HEK293 (cell line): ENCODE results near the gene RNF115.
"Not testable (repeated sequence)": the region's sequence is repeated elsewhere in the genome, so short reads cannot be mapped to it uniquely, and the experiment has no call there.

ENCODE experiments used
- CTCF ChIA-PET: fragments of 350-600 bp; formaldehyde crosslinking; extraction: SDS; loops from one replicate; lab custom pipeline; 2021; ENCODE audit warnings: antibody characterized with exemption; lab: Yijun Ruan, JAX
- POLR2A ChIA-PET: fragments of 300-600 bp; formaldehyde crosslinking; extraction: SDS; loops from one replicate; lab custom pipeline; 2020; ENCODE audit warnings: antibody characterized with exemption, inconsistent platforms; lab: Yijun Ruan, JAX
- H3K27ac ChIP-seq: fragments of 200-500 bp; sonication (Bioruptor generic); 2 replicates; pipeline ENCODE4 v1.5.1; 2014; ENCODE audit warnings: low read depth, low read length, control low read depth, inconsistent platforms; ENCODE audit errors: extremely low read depth
- H3K36me3 ChIP-seq, 2 experiments: fragments of 200-500 bp in 1 of 2; sonication (Bioruptor generic) in 1 of 2; 1 replicate in 1 of 2; 2 replicates in 1 of 2; pipeline ENCODE4 v1.5.1; 2014 to 2017; ENCODE audit warnings: inconsistent platforms in 2 of 2, low read length in 2 of 2; ENCODE audit not compliant: control insufficient read depth in 2 of 2, insufficient read depth in 1 of 2
- H3K4me1 ChIP-seq: fragments of 200-500 bp; sonication (Bioruptor generic); 2 replicates; pipeline ENCODE4 v1.5.1; 2014; ENCODE audit warnings: mild to moderate bottlenecking, low read length, inconsistent platforms; ENCODE audit not compliant: control insufficient read depth, insufficient read depth
- H3K4me3 ChIP-seq: 2 replicates; pipeline ENCODE4 v1.5.1; 2011; ENCODE audit warnings: low read depth, mild to moderate bottlenecking, control low read depth, low read length, moderate library complexity
- H3K9me3 ChIP-seq: fragments of 200-500 bp; sonication (Bioruptor generic); 2 replicates; pipeline ENCODE4 v1.5.1; 2014; ENCODE audit warnings: low read depth, low read length, inconsistent platforms; ENCODE audit not compliant: control insufficient read depth, insufficient read depth
- HOXC10 ChIP-seq: sonication (generic); formaldehyde crosslinking; IDR thresholded peaks from 2 replicates; pipeline ENCODE4 v1.8.1; 2023; ENCODE audit warnings: mild to moderate bottlenecking, missing genetic modification reagents
- KLF1 ChIP-seq: fragments of 450-650 bp; formaldehyde crosslinking; IDR thresholded peaks from 2 replicates; pipeline ENCODE4 v1.5.1; 2016; ENCODE audit warnings: missing biosample characterization, missing genetic modification characterization
- MZF1 ChIP-seq: fragments of 450-650 bp; formaldehyde crosslinking; IDR thresholded peaks from 2 replicates; pipeline ENCODE4 v1.5.1; 2017; ENCODE audit warnings: missing biosample characterization, missing genetic modification characterization, borderline replicate concordance
- ZNF398 ChIP-seq: fragments of 450-650 bp; formaldehyde crosslinking; IDR thresholded peaks from 2 replicates; pipeline ENCODE4 v1.5.1; 2017; ENCODE audit warnings: missing biosample characterization, missing genetic modification characterization
- ZNF433 ChIP-seq: fragments of 450-650 bp; formaldehyde crosslinking; IDR thresholded peaks from 2 replicates; pipeline ENCODE4 v1.5.1; 2016; ENCODE audit warnings: missing biosample characterization, missing genetic modification characterization, low read depth
- ZNF555 ChIP-seq: fragments of 450-650 bp; formaldehyde crosslinking; conservative IDR thresholded peaks from 2 replicates; pipeline ENCODE4 v1.5.1; 2017; ENCODE audit warnings: missing biosample characterization, mild to moderate bottlenecking, missing genetic modification characterization, inconsistent platforms
- ZNF707 ChIP-seq: fragments of 450-650 bp; formaldehyde crosslinking; IDR thresholded peaks from 2 replicates; pipeline ENCODE4 v1.5.1; 2016; ENCODE audit warnings: missing biosample characterization, missing genetic modification characterization
- ZNF837 ChIP-seq: fragments of 450-650 bp; formaldehyde crosslinking; IDR thresholded peaks from 2 replicates; pipeline ENCODE4 v1.5.1; 2016; ENCODE audit warnings: missing biosample characterization, missing genetic modification characterization
- ZXDB ChIP-seq: fragments of 450-650 bp; formaldehyde crosslinking; IDR thresholded peaks from 2 replicates; pipeline ENCODE4 v1.5.1; 2016; ENCODE audit warnings: missing biosample characterization, missing genetic modification characterization
- TF ChIP-seq, protein P1 (sequence below): fragments of 450-650 bp; formaldehyde crosslinking; optimal IDR thresholded peaks from 2 replicates; pipeline ENCODE3; 2016; ENCODE audit warnings: missing biosample characterization, mild to moderate bottlenecking, missing genetic modification characterization

RNF115 gene

DNA sequence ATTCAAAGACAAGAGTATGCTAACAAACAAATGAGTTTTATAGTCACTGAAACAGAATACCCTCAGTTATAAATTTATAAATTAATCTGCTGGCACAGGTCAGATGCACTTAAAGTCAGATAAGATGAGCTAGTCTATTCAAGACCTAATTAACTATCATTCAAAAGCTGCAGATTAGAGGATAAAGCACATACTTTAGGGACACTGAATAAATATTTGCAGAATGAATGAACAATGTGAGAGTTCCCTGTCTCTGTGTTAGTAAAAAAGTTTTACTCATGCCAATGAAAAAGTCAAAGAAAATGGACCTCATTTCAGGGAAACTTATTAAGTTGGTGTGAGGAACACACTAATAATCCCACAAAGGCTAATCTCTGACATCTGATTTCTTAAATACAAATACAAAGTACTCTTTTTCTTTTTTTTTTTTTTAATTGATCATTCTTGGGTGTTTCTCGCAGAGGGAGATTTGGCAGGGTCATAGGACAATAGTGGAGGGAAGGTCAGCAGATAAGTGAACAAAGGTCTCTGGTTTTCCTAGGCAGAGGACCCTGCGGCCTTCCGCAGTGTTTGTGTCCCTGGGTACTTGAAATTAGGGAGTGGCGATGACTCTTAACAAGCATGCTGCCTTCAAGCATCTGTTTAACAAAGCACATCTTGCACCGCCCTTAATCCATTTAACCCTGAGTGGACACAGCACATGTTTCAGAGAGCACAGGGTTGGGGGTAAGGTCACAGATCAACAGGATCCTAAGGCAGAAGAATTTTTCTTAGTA is 58.1 kb downstream of the RNF115 start:
- H3K9me3 ChIP-seq, POLR2A ChIA-PET: not testable (repeated sequence)
- CTCF ChIA-PET = interaction anchor here (0.7 kb wide), 1 partner anchor 45 kb away, joined by 3 read pairs; no protein-coding TSS in a partner anchor

GRCh38 chr1:145765127-145765526 is 58.8 kb downstream of the RNF115 start:
- CTCF ChIA-PET = interaction anchor here (0.7 kb wide), 1 partner anchor 45 kb away, joined by 3 read pairs; no protein-coding TSS in a partner anchor
- peaks cover 0 to 16% of the 10 kb centered on the region in 2 experiments; a peak in 2 of 3 replicates for H3K36me3 ChIP-seq
- peak; percentile 61 for TF ChIP-seq KLF1 (tag by site-specific recombination)
- H3K4me1 ChIP-seq, POLR2A ChIA-PET, H3K9me3 ChIP-seq, H3K4me3 ChIP-seq, H3K27ac ChIP-seq: not testable (repeated sequence)

More for the DNA sequence above, 58.1 kb downstream of the RNF115 start:
- H3K4me3 ChIP-seq = not testable (repeated sequence)
- peak; percentile 19; the same call in 1 of the 2 replicates for TF ChIP-seq KLF1 (tag by site-specific recombination)
- TF ChIP-seq, all 188 proteins: peak for 1; not testable (repeated sequence) for 187
- H3K4me1 ChIP-seq, H3K27ac ChIP-seq: not testable (repeated sequence)
- H3K36me3 ChIP-seq = peaks cover 0 to 16% of the 10 kb centered on the region in 2 experiments; a peak in 2 of 3 replicates

DNA sequence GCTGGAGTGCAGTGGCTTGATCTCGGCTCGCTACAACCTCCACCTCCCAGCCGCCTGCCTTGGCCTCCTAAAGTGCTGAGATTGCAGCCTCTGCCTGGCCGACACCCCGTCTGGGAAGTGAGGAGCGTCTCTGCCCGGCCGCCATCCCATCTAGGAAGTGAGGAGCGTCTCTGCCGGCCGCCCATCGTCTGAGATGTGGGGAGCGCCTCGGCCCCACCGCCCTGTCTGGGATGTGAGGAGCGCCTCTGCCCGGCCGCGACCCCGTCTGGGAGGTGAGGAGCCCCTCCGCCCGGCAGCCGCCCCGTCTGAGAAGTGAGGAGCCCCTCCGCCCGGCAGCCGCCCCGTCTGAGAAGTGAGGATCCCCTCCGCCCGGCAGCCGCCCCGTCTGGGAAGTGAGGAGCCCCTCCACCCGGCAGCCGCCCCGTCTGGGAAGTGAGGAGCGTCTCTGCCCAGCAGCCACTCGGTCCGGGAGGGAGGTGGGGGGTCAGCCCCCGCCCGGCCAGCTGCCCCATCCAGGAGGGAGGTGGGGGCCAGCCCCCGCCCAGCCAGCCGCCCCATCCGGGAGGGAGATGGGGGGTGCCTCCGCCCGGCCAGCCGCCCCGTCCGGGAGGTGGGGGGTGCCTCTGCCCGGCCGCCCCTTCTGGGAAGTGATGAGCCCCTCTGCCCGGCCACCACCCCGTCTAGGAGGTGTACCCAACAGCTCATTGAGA is 59.5 kb downstream of the RNF115 start:
- peaks cover 0 to 18% of the 10 kb centered on the region in 2 experiments; a peak in 2 of 3 replicates for H3K36me3 ChIP-seq
- POLR2A ChIA-PET, H3K4me1 ChIP-seq, H3K27ac ChIP-seq, H3K4me3 ChIP-seq, H3K9me3 ChIP-seq, CTCF ChIA-PET: not testable (repeated sequence)

GRCh38 chr1:145762001-145762400 is 61.9 kb downstream of the RNF115 start:
- H3K9me3 ChIP-seq, H3K4me3 ChIP-seq, H3K27ac ChIP-seq, CTCF ChIA-PET, H3K4me1 ChIP-seq, POLR2A ChIA-PET: not testable (repeated sequence)
- H3K36me3 ChIP-seq = peaks cover 0 to 27% of the 10 kb centered on the region in 2 experiments; a peak in 1 of 3 replicates

DNA sequence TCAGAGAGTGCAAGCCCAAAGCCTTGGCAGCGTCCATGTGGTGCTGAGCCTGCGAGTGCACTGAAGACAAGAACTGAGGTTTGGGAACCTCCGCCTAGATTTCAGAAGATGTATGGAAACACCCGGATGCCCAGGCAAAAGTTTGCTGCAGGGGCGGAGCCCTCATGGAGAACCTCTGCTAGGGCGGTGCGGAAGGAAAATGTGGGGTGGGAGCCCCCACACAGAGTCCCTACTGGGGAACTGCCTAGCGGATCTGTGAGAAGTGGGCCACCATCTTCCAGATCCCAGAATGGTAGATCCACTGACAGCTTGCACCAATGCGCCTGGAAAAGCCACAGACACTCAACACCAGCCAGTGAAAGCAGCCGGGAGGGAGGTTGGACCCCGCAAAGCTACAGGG is 62.4 kb downstream of the RNF115 start:
- H3K4me3 ChIP-seq, POLR2A ChIA-PET, H3K27ac ChIP-seq, CTCF ChIA-PET, H3K9me3 ChIP-seq, H3K4me1 ChIP-seq: not testable (repeated sequence)
- peaks cover 0 to 27% of the 10 kb centered on the region in 2 experiments; a peak in 1 of 3 replicates for H3K36me3 ChIP-seq

GRCh38 chr1:145760395-145760949 is 63.4 kb downstream of the RNF115 start:
- H3K27ac ChIP-seq, H3K9me3 ChIP-seq, POLR2A ChIA-PET, H3K4me3 ChIP-seq, CTCF ChIA-PET, H3K4me1 ChIP-seq: not testable (repeated sequence)
- TF ChIP-seq ZNF707 = peak; percentile 67; the same call in 1 of the 2 replicates
- peaks cover 0 to 27% of the 10 kb centered on the region in 2 experiments; a peak in 1 of 3 replicates for H3K36me3 ChIP-seq

GRCh38 chr1:145759721-145760120 is 64.2 kb downstream of the RNF115 start:
- ChIA-PET POLR2A (interaction anchor here (0.6 kb wide), 1 partner anchor 75 kb away, joined by 5 read pairs; no protein-coding TSS in a partner anchor), CTCF (interaction anchor here (1.0 to 1.6 kb wide), 2 partner anchors 8 to 23 kb away, joined by 3 to 4 read pairs; no protein-coding TSS in a partner anchor)
- no peak overlapping the region for H3K27ac ChIP-seq
- H3K36me3 ChIP-seq = peaks cover 0 to 27% of the 10 kb centered on the region in 2 experiments; a peak in 1 of 3 replicates
- no peak overlapping the region for H3K4me3 ChIP-seq
- H3K9me3 ChIP-seq = no peaks in the 10 kb centered on the region
- no peaks in the 10 kb centered on the region for H3K4me1 ChIP-seq
- TF ChIP-seq ZNF555 (tag by site-specific recombination) = no peak
- no peak for TF ChIP-seq MZF1
- no peak for TF ChIP-seq ZNF433 (tag by site-specific recombination)
- TF ChIP-seq, protein P1, sequence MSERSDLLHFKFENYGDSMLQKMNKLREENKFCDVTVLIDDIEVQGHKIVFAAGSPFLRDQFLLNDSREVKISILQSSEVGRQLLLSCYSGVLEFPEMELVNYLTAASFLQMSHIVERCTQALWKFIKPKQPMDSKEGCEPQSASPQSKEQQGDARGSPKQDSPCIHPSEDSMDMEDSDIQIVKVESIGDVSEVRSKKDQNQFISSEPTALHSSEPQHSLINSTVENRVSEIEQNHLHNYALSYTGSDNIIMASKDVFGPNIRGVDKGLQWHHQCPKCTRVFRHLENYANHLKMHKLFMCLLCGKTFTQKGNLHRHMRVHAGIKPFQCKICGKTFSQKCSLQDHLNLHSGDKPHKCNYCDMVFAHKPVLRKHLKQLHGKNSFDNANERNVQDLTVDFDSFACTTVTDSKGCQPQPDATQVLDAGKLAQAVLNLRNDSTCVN = no peak
- no peak for TF ChIP-seq ZXDB
- no peak for TF ChIP-seq ZNF837 (tag by site-specific recombination)
- TF ChIP-seq HOXC10 (CRISPR knock-in tag) = no peak
- TF ChIP-seq ZNF398 (tag by site-specific recombination) = no peak
